PC-9 (cell line): ENCODE data around the gene PURB. TPM values are rescaled to one million over a fixed set of nuclear protein-coding genes. Genes with fewer than 3 reads are reported as not detected.

Experiments
- BruUV-seq: library from RNA; stranded (reverse); fragments of 400-500 nt; replicated peaks from 2 replicates; lab custom pipeline; 2021; lab: Mats Ljungman, UMichigan
- CTCF ChIA-PET: fragments of 300-600 bp; sonication (Branson Sonifier 250); formaldehyde crosslinking; loops from one replicate; lab custom pipeline; 2022; ENCODE audit warnings: antibody characterized with exemption; lab: Charles Lee
- POLR2A ChIA-PET: fragments of 300-600 bp; sonication (Branson Sonifier 250); formaldehyde crosslinking; loops from one replicate; lab custom pipeline; 2022; ENCODE audit warnings: antibody characterized with exemption; ENCODE audit not compliant: unreplicated experiment; lab: Charles Lee
- DNase-seq, 2 experiments: peaks; one replicate each; pipeline versions ENCODE4 v3.0.0 to v3.0.0-alpha.2; 2015 to 2022; ENCODE audit warnings: mixed read lengths in 1 of 2
- H2AFZ ChIP-seq: fragments of 200-600 bp; sonication (generic); 2 replicates; pipeline ENCODE4 v1.8.1; 2017; ENCODE audit warnings: antibody characterized with exemption
- H3F3A ChIP-seq: fragments of 200-600 bp; sonication (generic); 2 replicates; pipeline ENCODE4 v1.8.1; 2017; ENCODE audit warnings: antibody characterized with exemption, mild to moderate bottlenecking, low read depth; ENCODE audit not compliant: insufficient read depth
- H3K27ac ChIP-seq: fragments of 200-600 bp; sonication (generic); 2 replicates; pipeline ENCODE4 v1.6.1; 2016; ENCODE audit warnings: mixed run types
- H3K27me3 ChIP-seq: fragments of 200-600 bp; sonication (generic); 2 replicates; pipeline ENCODE4 v1.6.1; 2016; ENCODE audit warnings: low read depth, mixed run types; ENCODE audit not compliant: insufficient read depth
- H3K36me3 ChIP-seq: fragments of 200-600 bp; sonication (generic); 2 replicates; pipeline ENCODE4 v1.6.1; 2016; ENCODE audit warnings: low read depth, mixed run types
- H3K4me1 ChIP-seq: fragments of 200-600 bp; sonication (generic); replicated peaks from 2 replicates; pipeline ENCODE4 v1.6.1; 2016; ENCODE audit warnings: mixed run types; ENCODE audit not compliant: insufficient read depth
- H3K4me2 ChIP-seq: fragments of 200-600 bp; sonication (generic); 2 replicates; pipeline ENCODE4 v1.6.1; 2017; ENCODE audit warnings: mixed run types
- H3K4me3 ChIP-seq: fragments of 200-600 bp; sonication (generic); 2 replicates; pipeline ENCODE4 v1.6.1; 2016; ENCODE audit warnings: mixed run types
- H3K79me2 ChIP-seq: fragments of 200-600 bp; sonication (generic); 2 replicates; pipeline ENCODE4 v1.6.1; 2017; ENCODE audit warnings: low read depth, mixed run types
- H3K9me2 ChIP-seq: fragments of 200-600 bp; sonication (generic); 2 replicates; pipeline ENCODE4 v1.8.1; 2017; ENCODE audit warnings: mild to moderate bottlenecking; ENCODE audit not compliant: insufficient read depth
- H3K9me3 ChIP-seq: fragments of 200-600 bp; sonication (generic); 2 replicates; pipeline ENCODE4 v1.8.1; 2016; ENCODE audit warnings: low read depth; ENCODE audit not compliant: insufficient read depth
- H4K20me1 ChIP-seq: fragments of 200-600 bp; sonication (generic); 2 replicates; pipeline ENCODE4 v1.8.1; 2017; ENCODE audit not compliant: insufficient read depth
- CTCF ChIP-seq: fragments of 200-600 bp; sonication (generic); conservative IDR thresholded peaks from 2 replicates; pipeline ENCODE4 v1.6.1; 2017; ENCODE audit warnings: mixed run types, antibody characterized with exemption, mild to moderate bottlenecking, moderate library complexity
- EZH2 ChIP-seq: fragments of 200-600 bp; sonication (generic); IDR thresholded peaks from 2 replicates; pipeline ENCODE4 v1.8.0; 2017; ENCODE audit warnings: antibody characterized with exemption, low read depth
- intact Hi-C: fragments of 100-400 bp; cut with micrococcal nuclease; formaldehyde crosslinking; loops from one replicate; pipeline ENCODE4 v1.10.0; 2022; ENCODE audit not compliant: unreplicated experiment
- total RNA-seq: library from RNA; stranded (reverse); gene quantifications from 2 replicates; pipeline ENCODE4 v1.2.3, GENCODE V29; 2021

Gene PURB
- total RNA-seq, 1 experiment from 2014 or later = 38.2 TPM

- H3K4me1 ChIP-seq = peaks cover 54% of the 10 kb centered on the region
- H3K27ac ChIP-seq = 0 out of 2 replicates have a peak overlapping the region, but pooled peaks have one; percentile 27
- DNase-seq = peak in 1 of 2 experiments; percentile 80
Observed at GRCh38 chr7:44881610-44882009, 3.7 kb downstream of the PURB start.

GRCh38 chr7:44881066-44881600 lies 4.2 kb downstream of the PURB start:
- H3K9me2 ChIP-seq = no peaks in the 10 kb centered on the region
- H3K9me3 ChIP-seq = no peaks in the 10 kb centered on the region; the same call in 1 of the 2 replicates
- TF ChIP-seq EZH2 (no peak), CTCF (no peak)
- POLR2A ChIA-PET = interaction anchor here (0.6 to 1.7 kb wide), 5 partner anchors 33 to 1004 kb away, joined by 3 to 14 read pairs (median 3); partner anchors contain the start of gene H2AZ2
- BruUV-seq = no TSS peak
- H3K4me2 ChIP-seq = peak overlapping the region; percentile 95
- CTCF ChIA-PET = interaction anchor here (0.8 to 1.1 kb wide), 2 partner anchors 24 to 300 kb away, joined by 3 to 5 read pairs; no protein-coding TSS in a partner anchor
- peaks cover 49% of the 10 kb centered on the region for H3K4me1 ChIP-seq
- H3K79me2 ChIP-seq = peaks cover 74% of the 10 kb centered on the region
- H3K27me3 ChIP-seq = no peaks in the 10 kb centered on the region
- no peak overlapping the region for H2AFZ ChIP-seq
- peak overlapping the region; percentile 77 for H3K4me3 ChIP-seq
- peaks cover 40% of the 10 kb centered on the region for H3K36me3 ChIP-seq
- intact Hi-C loops = no loop called here
- H3F3A ChIP-seq = peaks cover 58% of the 10 kb centered on the region
- DNase-seq = no peak
- 0 out of 2 replicates have a peak overlapping the region, but pooled peaks have one; percentile 27 for H3K27ac ChIP-seq
- peaks cover 77% of the 10 kb centered on the region for H4K20me1 ChIP-seq

More at GRCh38 chr7:44881610-44882009, 3.7 kb downstream of the PURB start:
- no peak overlapping the region for H2AFZ ChIP-seq
- no TSS peak for BruUV-seq
- H3K4me2 ChIP-seq = peak overlapping the region; percentile 95
- peaks cover 73% of the 10 kb centered on the region for H4K20me1 ChIP-seq
- H3K27me3 ChIP-seq = no peaks in the 10 kb centered on the region
- CTCF ChIA-PET = interaction anchor here (0.5 to 1.1 kb wide), 4 partner anchors 25 to 301 kb away, joined by 3 to 7 read pairs (median 4); no protein-coding TSS in a partner anchor
- peaks cover 58% of the 10 kb centered on the region for H3F3A ChIP-seq
- peaks cover 75% of the 10 kb centered on the region for H3K79me2 ChIP-seq
- intact Hi-C loops = no loop called here
- TF ChIP-seq EZH2 (no peak), CTCF (no peak)
- no peaks in the 10 kb centered on the region; the same call in 1 of the 2 replicates for H3K9me3 ChIP-seq
- POLR2A ChIA-PET = interaction anchor here (0.5 to 1.7 kb wide), 11 partner anchors 17 to 1004 kb away, joined by 3 to 14 read pairs (median 5); partner anchors contain the start of gene H2AZ2
- peaks cover 40% of the 10 kb centered on the region for H3K36me3 ChIP-seq
- H3K4me3 ChIP-seq = peak overlapping the region; percentile 77
- H3K9me2 ChIP-seq = no peaks in the 10 kb centered on the region

- peak overlapping the region; percentile 77; the same call in 1 of the 2 replicates for H3K4me3 ChIP-seq
- peaks cover 77% of the 10 kb centered on the region for H4K20me1 ChIP-seq
- intact Hi-C loops = no loop called here
- no peak overlapping the region for H3K27ac ChIP-seq
- TF ChIP-seq EZH2 = no peak
- TF ChIP-seq CTCF = no peak
- peaks cover 40% of the 10 kb centered on the region for H3K36me3 ChIP-seq
- H3K4me1 ChIP-seq = peaks cover 49% of the 10 kb centered on the region
- no peak overlapping the region for H2AFZ ChIP-seq
- H3K4me2 ChIP-seq = peak overlapping the region; percentile 95
- no peaks in the 10 kb centered on the region for H3K27me3 ChIP-seq
- no peaks in the 10 kb centered on the region for H3K9me2 ChIP-seq
- no TSS peak for BruUV-seq
- ChIA-PET CTCF (interaction anchor here (1.1 kb wide), 1 partner anchor 300 kb away, joined by 3 read pairs; no protein-coding TSS in a partner anchor), POLR2A (interaction anchor here (0.7 to 1.7 kb wide), 3 partner anchors 32 to 154 kb away, joined by 3 to 14 read pairs (median 3); partner anchors contain the start of gene H2AZ2)
- peaks cover 59% of the 10 kb centered on the region for H3F3A ChIP-seq
- peaks cover 74% of the 10 kb centered on the region for H3K79me2 ChIP-seq
- DNase-seq = no peak
- H3K9me3 ChIP-seq = no peaks in the 10 kb centered on the region; the same call in 1 of the 2 replicates
Observed at GRCh38 chr7:44880317-44881018, 4.9 kb downstream of the PURB start.
